GM12865 (cell line): ENCODE data around the gene B4GAT1.

Experiments used
- DNase-seq: peaks from one replicate; pipeline ENCODE4 v3.0.0; 2010; ENCODE audit warnings: low read depth
- H3K4me3 ChIP-seq: 2 replicates; pipeline ENCODE4 v1.5.1; 2011; ENCODE audit warnings: mild to moderate bottlenecking, low read depth, low read length, control low read depth
- CTCF ChIP-seq: IDR thresholded peaks from 2 replicates; pipeline ENCODE4 v1.5.1; 2011; ENCODE audit warnings: low read length, control low read depth, low read depth, inconsistent platforms; ENCODE audit not compliant: insufficient read depth; ENCODE audit errors: missing control alignments

B4GAT1 gene

GRCh38 chr11:66365711-66366619 is 18.5 kb upstream of the B4GAT1 start:
- TF ChIP-seq CTCF: no peak
- no peak overlapping the region for H3K4me3 ChIP-seq
- no peak for DNase-seq

- no peak overlapping the region for H3K4me3 ChIP-seq
- no peak for TF ChIP-seq CTCF
- DNase-seq: no peak
Observed at GRCh38 chr11:66365166-66365565, 17.7 kb upstream of the B4GAT1 start.

GRCh38 chr11:66363805-66364535 is 16.5 kb upstream of the B4GAT1 start:
- peak; percentile 93 for TF ChIP-seq CTCF
- no peak overlapping the region for H3K4me3 ChIP-seq
- peak; percentile 68 for DNase-seq

- H3K4me3 ChIP-seq: no peak overlapping the region
- DNase-seq: no peak
- TF ChIP-seq CTCF: no peak
Observed at GRCh38 chr11:66363187-66363601, 15.8 kb upstream of the B4GAT1 start.

GRCh38 chr11:66362481-66363147 is 15.2 kb upstream of the B4GAT1 start:
- TF ChIP-seq CTCF: no peak
- DNase-seq: no peak
- no peak overlapping the region for H3K4me3 ChIP-seq

GRCh38 chr11:66361502-66361941 is 14.1 kb upstream of the B4GAT1 start:
- H3K4me3 ChIP-seq: no peak overlapping the region
- TF ChIP-seq CTCF: no peak
- no peak for DNase-seq
